HG02642 (cell line): ENCODE results near the gene SEMA6D.

ENCODE experiments used
- ATAC-seq: cut with Tn5 transposase; IDR thresholded peaks from one replicate; pipeline ENCODE4 v1.9.1; 2021; ENCODE audit warnings: mild to moderate bottlenecking; ENCODE audit not compliant: unreplicated experiment, poor library complexity

SEMA6D gene

GRCh38 chr15:47742334-47742733 is 25.0 kb downstream of the SEMA6D start:
- ATAC-seq, result no peak

- ATAC-seq, result no peak
Observed at GRCh38 chr15:47742742-47743141, 25.4 kb downstream of the SEMA6D start.

GRCh38 chr15:47743385-47743784 is 26.1 kb downstream of the SEMA6D start:
- ATAC-seq, result no peak

GRCh38 chr15:47743886-47744285 is 26.6 kb downstream of the SEMA6D start:
- no peak for ATAC-seq

GRCh38 chr15:47744496-47744895 is 27.2 kb downstream of the SEMA6D start:
- no peak for ATAC-seq

- no peak for ATAC-seq
Observed at GRCh38 chr15:47744973-47745372, 27.7 kb downstream of the SEMA6D start.

- no peak for ATAC-seq
Observed at GRCh38 chr15:47746516-47746915, 29.2 kb downstream of the SEMA6D start.

GRCh38 chr15:47750030-47750739 is 32.9 kb downstream of the SEMA6D start:
- no peak for ATAC-seq

- no peak for ATAC-seq
Observed at GRCh38 chr15:47750740-47751262, 33.5 kb downstream of the SEMA6D start.

- no peak for ATAC-seq
Observed at GRCh38 chr15:47753591-47753990, 36.3 kb downstream of the SEMA6D start.

- no peak for ATAC-seq
Observed at GRCh38 chr15:47754312-47754711, 37.0 kb downstream of the SEMA6D start.

- ATAC-seq, result no peak
Observed at GRCh38 chr15:47755941-47756340, 38.6 kb downstream of the SEMA6D start.

GRCh38 chr15:47756872-47757271 is 39.6 kb downstream of the SEMA6D start:
- no peak for ATAC-seq

- no peak for ATAC-seq
Observed at GRCh38 chr15:47757331-47757730, 40.0 kb downstream of the SEMA6D start.

GRCh38 chr15:47762621-47763020 is 45.3 kb downstream of the SEMA6D start:
- ATAC-seq, result no peak

- ATAC-seq, result no peak
Observed at GRCh38 chr15:47764666-47765065, 47.4 kb downstream of the SEMA6D start.

- no peak for ATAC-seq
Observed at GRCh38 chr15:47766406-47766805, 49.1 kb downstream of the SEMA6D start.

GRCh38 chr15:47767035-47767434 is 49.7 kb downstream of the SEMA6D start:
- ATAC-seq, result no peak

- ATAC-seq, result no peak
Observed at GRCh38 chr15:47768735-47769134, 51.4 kb downstream of the SEMA6D start.

GRCh38 chr15:47769166-47769565 is 51.9 kb downstream of the SEMA6D start:
- ATAC-seq, result no peak

GRCh38 chr15:47773143-47773542 is 55.8 kb downstream of the SEMA6D start:
- no peak for ATAC-seq

- ATAC-seq, result no peak
Observed at GRCh38 chr15:47778263-47778770, 61.0 kb downstream of the SEMA6D start.
